ENCODE data around the gene GABBR2. TPM values are rescaled to one million over a fixed set of nuclear protein-coding genes. Genes with fewer than 3 reads are reported as not detected.

The GABBR2 gene
- total and polyA plus RNA-seq, 9 of the 15 experiments (the other 6 are each of a cell fraction or from before 2014, with no cell fraction given) = 0.15 to 1.9 (median 0.32) TPM

GRCh38 chr9:98280162-98280561 is 428.6 kb downstream of the GABBR2 start (continued):
- no peak for TF ChIP-seq AFF1 (IDR thresholded peaks at IDR 0.05; ENCODE audit: low read depth in 1 of 2, partially characterized antibody in 2 of 2)
- no peak for TF ChIP-seq TAF7 (tag; IDR thresholded peaks at IDR 0.05)
- TF ChIP-seq PHF20 (IDR thresholded peaks at IDR 0.05; ENCODE audit: partially characterized antibody) = no peak
- TF ChIP-seq E2F1 (CRISPR knock-in tag; IDR thresholded peaks at IDR 0.05) = no peak
- no peak for TF ChIP-seq ZNF584 (CRISPR knock-in tag; IDR thresholded peaks at IDR 0.05; ENCODE audit: low read depth)
- no peak for TF ChIP-seq MCM5 (IDR thresholded peaks at IDR 0.05; ENCODE audit: low read depth)

Measured in K562 (cell line).